ENCODE measurements around the gene STOML1. TPM values are rescaled to one million over a fixed set of nuclear protein-coding genes. Genes with fewer than 3 reads are reported as not detected.

STOML1 gene
- total and polyA plus RNA-seq, 9 of the 15 experiments (the other 6 are each of a cell fraction or from before 2014, with no cell fraction given): 0.25 to 9.7 (median 4.6) TPM

- ATAC-seq (no peak), FAIRE-seq (no peak), DNase-seq (ENCODE audit: extremely low read depth in 1 of 4, low spot score in 3 of 4) (no peak)
- Histone ChIP-seq H3K36me3 (ENCODE audit: control insufficient read depth, insufficient read depth, low read length) (no peaks in the 10 kb centered on the region), H2AFZ (ENCODE audit: low read depth, low read length) (no peak overlapping the region), H3K9me3 (replicated peaks; ENCODE audit: control insufficient read depth, insufficient read depth, low read depth, low read length) (no peaks in the 10 kb centered on the region), H4K20me1 (replicated peaks; ENCODE audit: control insufficient read depth, insufficient read depth, low read length) (peaks cover 7% of the 10 kb centered on the region; the same call in 1 of the 2 replicates), H3K4me2 (ENCODE audit: insufficient read depth, low read length) (no peak overlapping the region), H3K9ac (ENCODE audit: insufficient read depth in 1 of 2, low read depth in 2 of 2, low read length in 2 of 2) (no peak overlapping the region), H3K4me1 (replicated peaks in 1 of 2; ENCODE audit: control insufficient read depth in 2 of 2, insufficient read depth in 2 of 2, low read length in 2 of 2) (peaks cover 0 to 11% of the 10 kb centered on the region in 2 experiments; a peak in 1 of 5 replicates), H3K9me1 (ENCODE audit: control insufficient read depth, insufficient read depth, low read length) (peaks cover 2% of the 10 kb centered on the region), H3K4me3 (no peak overlapping the region), H3K27ac (ENCODE audit: extremely low read depth, low read depth, low read length) (no peak overlapping the region), H3K79me2 (ENCODE audit: control insufficient read depth, insufficient read depth, low read length) (no peaks in the 10 kb centered on the region), H3K27me3 (ENCODE audit: control insufficient read depth in 2 of 2, insufficient read depth in 2 of 2, low read length in 2 of 2) (peaks cover 6 to 56% of the 10 kb centered on the region in 2 experiments; a peak in 3 of 5 replicates)
- ChIA-PET POLR2A (interaction anchor here (0.6 to 0.7 kb wide), 2 partner anchors 203 to 274 kb away, joined by 3 read pairs; no protein-coding TSS in a partner anchor), CTCF (ENCODE audit: low intra/inter-chr PET ratio) (no interaction called here)
- intact Hi-C loops (cut with micrococcal nuclease) (no loop called here), in situ Hi-C loops (cut with MboI) (loop anchor here (10.0 to 25.0 kb wide), 2 partner anchors 368 to 1330 kb away; partner anchors contain the start of gene GOLGA6D)
- no peak for TF ChIP-seq MCM5 (IDR thresholded peaks at IDR 0.05; ENCODE audit: low read depth)
- TF ChIP-seq BMI1 (IDR thresholded peaks at IDR 0.05; ENCODE audit: low read length): no peak
- no peak for TF ChIP-seq XRCC5 (IDR thresholded peaks at IDR 0.05; ENCODE audit: low read depth, low read length)
- no peak for TF ChIP-seq CREB3L1 (IDR thresholded peaks at IDR 0.05; ENCODE audit: borderline replicate concordance, low read depth)
- no peak for TF ChIP-seq SAFB (IDR thresholded peaks at IDR 0.05; ENCODE audit: borderline replicate concordance, low read depth, low read length)
- TF ChIP-seq BRD4 (IDR thresholded peaks at IDR 0.05): no peak
- no peak for TF ChIP-seq GATAD2B (IDR thresholded peaks at IDR 0.05; ENCODE audit: borderline replicate concordance)
- TF ChIP-seq ERF (CRISPR knock-in tag; IDR thresholded peaks at IDR 0.05): no peak
- TF ChIP-seq ATF2 (CRISPR knock-in tag; IDR thresholded peaks at IDR 0.05): no peak
- no peak for TF ChIP-seq PTBP1 (IDR thresholded peaks at IDR 0.05; ENCODE audit: low read depth, low read length)
- no peak for TF ChIP-seq TBL1XR1 (IDR thresholded peaks at IDR 0.05; ENCODE audit: low read length in 2 of 2)
- TF ChIP-seq ZFP91 (CRISPR knock-in tag; IDR thresholded peaks at IDR 0.05): no peak
- no peak for TF ChIP-seq GTF2A2 (tag; IDR thresholded peaks at IDR 0.05)
- 0% methylated on average over 8 of the region's 8 CpGs for WGBS (ENCODE audit: insufficient coverage, low coverage, missing lambda C conversion rate)
- BruUV-seq (replicated peaks): no TSS peak
These were observed 34.8 kb downstream of the STOML1 start for GRCh38 chr15:73957276-73957675.
